Fibroblast of lung (primary cell): ENCODE data around the gene C12orf76. TPM values are rescaled to one million over a fixed set of nuclear protein-coding genes. Genes with fewer than 3 reads are reported as not detected.
"Not testable (repeated sequence)": the region's sequence is repeated elsewhere in the genome, so short reads cannot be mapped to it uniquely, and the experiment has no call there.

Source experiments
- DNase-seq, 2 donors: peaks; one replicate each; pipeline versions ENCODE4 v3.0.0 to v3.0.0-alpha.2; 2010; ENCODE audit warnings: low read depth in 2 of 2
- H2AFZ ChIP-seq: 2 replicates; pipeline ENCODE4 v1.5.1; 2012; ENCODE audit warnings: low read length, control low read depth, inconsistent platforms
- H3K27ac ChIP-seq: 2 replicates; pipeline ENCODE4 v1.5.1; 2011; ENCODE audit warnings: low read length, control low read depth; ENCODE audit not compliant: insufficient read depth
- H3K27me3 ChIP-seq: 2 replicates; pipeline ENCODE4 v1.5.1; 2011; ENCODE audit warnings: mild to moderate bottlenecking, low read length; ENCODE audit not compliant: control insufficient read depth, insufficient read depth
- H3K36me3 ChIP-seq: 2 replicates; pipeline ENCODE4 v1.5.1; 2011; ENCODE audit warnings: low read length; ENCODE audit not compliant: control insufficient read depth, insufficient read depth
- H3K4me1 ChIP-seq: 2 replicates; pipeline ENCODE4 v1.5.1; 2011; ENCODE audit warnings: low read length; ENCODE audit not compliant: control insufficient read depth, insufficient read depth; ENCODE audit errors: extremely low read depth
- H3K4me2 ChIP-seq: 2 replicates; pipeline ENCODE4 v1.5.1; 2011; ENCODE audit warnings: low read length, control low read depth; ENCODE audit not compliant: insufficient read depth; ENCODE audit errors: extremely low read depth
- H3K4me3 ChIP-seq, 4 experiments: fragments of 200-600 bp in 1 of 4; sonication (generic) in 1 of 4; replicated peaks in 1 of 4; 2 replicates each; pipeline ENCODE4 v1.5.1; 2011 to 2016; ENCODE audit warnings: low read length in 4 of 4, low read depth in 3 of 4, mild to moderate bottlenecking in 3 of 4, control low read depth in 2 of 4, inconsistent platforms in 1 of 4, mixed read lengths in 1 of 4; ENCODE audit not compliant: insufficient read depth in 1 of 4; ENCODE audit errors: control extremely low read depth in 1 of 4
- H3K79me2 ChIP-seq: 2 replicates; pipeline ENCODE4 v1.5.1; 2012; ENCODE audit warnings: mild to moderate bottlenecking, low read length, inconsistent platforms; ENCODE audit not compliant: control insufficient read depth, insufficient read depth
- H3K9ac ChIP-seq: 2 replicates; pipeline ENCODE4 v1.5.1; 2011; ENCODE audit warnings: mild to moderate bottlenecking, low read length, control low read depth; ENCODE audit not compliant: insufficient read depth
- H3K9me3 ChIP-seq: 2 replicates; pipeline ENCODE4 v1.5.1; 2012; ENCODE audit warnings: low read depth, low read length; ENCODE audit not compliant: control insufficient read depth, insufficient read depth
- H4K20me1 ChIP-seq: 2 replicates; pipeline ENCODE4 v1.5.1; 2011; ENCODE audit warnings: low read length; ENCODE audit not compliant: control insufficient read depth, insufficient read depth; ENCODE audit errors: extremely low read depth
- CTCF ChIP-seq, 2 donors: IDR thresholded peaks in 1 of 2; conservative IDR thresholded peaks in 1 of 2; 1 replicate in 1 of 2; 2 replicates in 1 of 2; pipeline ENCODE4 v1.5.1; 2011 to 2012; ENCODE audit warnings: low read length in 2 of 2, control low read depth in 1 of 2, inconsistent platforms in 1 of 2, low read depth in 1 of 2, mild to moderate bottlenecking in 1 of 2
- EZH2 ChIP-seq: IDR thresholded peaks from 2 replicates; pipeline ENCODE4 v1.5.1; 2012; ENCODE audit warnings: low read length, control low read depth, mild to moderate bottlenecking; ENCODE audit errors: missing control alignments
- polyA plus RNA-seq, 2 donors: library from polyadenylated mRNA; depleted of rRNA in 1 of 2; stranded (reverse) in 1 of 2; unstranded in 1 of 2; fragments of >200 nt; gene quantifications; 2 replicates each; pipeline ENCODE4 v1.2.1, GENCODE V29; 2011 to 2012; ENCODE audit warnings: missing spikeins in 1 of 2
- total RNA-seq: library from RNA; depleted of rRNA; stranded (reverse); fragments of >200 nt; gene quantifications from 2 replicates; pipeline ENCODE4 v1.2.1, GENCODE V29; 2014

The C12orf76 gene
- total and polyA plus RNA-seq, 2 donors (not counting 1 experiment from before 2014, with no cell fraction given), result 8.5 to 20.8 TPM

- no peaks in the 10 kb centered on the region for H3K27me3 ChIP-seq
Observed at GRCh38 chr12:110050927-110051326, 2.6 kb upstream of the C12orf76 start.

GRCh38 chr12:110049666-110050065, 1.3 kb upstream of the C12orf76 start:
- not testable (repeated sequence) for H3K9ac ChIP-seq, H4K20me1 ChIP-seq, H2AFZ ChIP-seq, H3K27ac ChIP-seq, H3K4me3 ChIP-seq, H3K4me1 ChIP-seq, DNase-seq, H3K9me3 ChIP-seq, H3K36me3 ChIP-seq, H3K4me2 ChIP-seq, H3K27me3 ChIP-seq
- peaks cover 26% of the 10 kb centered on the region for H3K79me2 ChIP-seq

More at GRCh38 chr12:110050927-110051326, 2.6 kb upstream of the C12orf76 start:
- Histone ChIP-seq H3K9me3 (no peaks in the 10 kb centered on the region), H3K36me3 (no peaks in the 10 kb centered on the region), H2AFZ (no peak overlapping the region), H4K20me1 (no peaks in the 10 kb centered on the region), H3K79me2 (peaks cover 21% of the 10 kb centered on the region), H3K4me2 (no peak overlapping the region), H3K4me1 (peaks cover 2% of the 10 kb centered on the region), H3K4me3 (no peak overlapping the region), H3K9ac (no peak overlapping the region), H3K27ac (no peak overlapping the region)
- TF ChIP-seq EZH2 (no peak), CTCF (conservative IDR thresholded peaks at IDR 0.05 in 1 of 2, IDR thresholded peaks at IDR 0.05 in 1 of 2; ENCODE audit: low read depth in 1 of 2, low read length in 2 of 2) (no peak)
- DNase-seq, result no peak

GRCh38 chr12:110049034-110049433, 712 bp upstream of the C12orf76 start:
- Histone ChIP-seq H3K27ac (peak overlapping the region; percentile 85), H3K4me3 (peak overlapping the region; percentile 87 to 99 (median 90)), H2AFZ (peak overlapping the region; percentile 90), H3K79me2 (peaks cover 26% of the 10 kb centered on the region), H3K4me2 (peak overlapping the region; percentile 98)
- H3K9ac ChIP-seq, H4K20me1 ChIP-seq, H3K9me3 ChIP-seq, H3K4me1 ChIP-seq, H3K27me3 ChIP-seq, H3K36me3 ChIP-seq, DNase-seq: not testable (repeated sequence)

GRCh38 chr12:110047297-110047940, 903 bp downstream of the C12orf76 start:
- Histone ChIP-seq H3K9ac (peak overlapping the region; percentile 80), H2AFZ (no peak overlapping the region), H3K9me3 (no peaks in the 10 kb centered on the region), H3K36me3 (no peaks in the 10 kb centered on the region), H3K27me3 (no peaks in the 10 kb centered on the region), H3K79me2 (peaks cover 26% of the 10 kb centered on the region), H3K4me3 (peak overlapping the region; percentile 87 to 99 (median 90)), H4K20me1 (no peaks in the 10 kb centered on the region), H3K27ac (peak overlapping the region; percentile 85), H3K4me1 (no peaks in the 10 kb centered on the region), H3K4me2 (peak overlapping the region; percentile 81)
- no peak for TF ChIP-seq EZH2
- TF ChIP-seq CTCF (conservative IDR thresholded peaks at IDR 0.05 in 1 of 2, IDR thresholded peaks at IDR 0.05 in 1 of 2; ENCODE audit: low read depth in 1 of 2, low read length in 2 of 2), result no peak
- no peak for DNase-seq
